HG03460 (cell line): ENCODE measurements around the gene COG7.
"Not testable (repeated sequence)": the region's sequence is repeated elsewhere in the genome, so short reads cannot be mapped to it uniquely, and the experiment has no call there.

Experiments
- ATAC-seq: cut with Tn5 transposase; IDR thresholded peaks from one replicate; pipeline ENCODE4 v1.9.1; 2021; ENCODE audit not compliant: unreplicated experiment

COG7 gene

GRCh38 chr16:23416816-23417215, 36.2 kb downstream of the COG7 start:
- no peak for ATAC-seq

- no peak for ATAC-seq
Observed at GRCh38 chr16:23414731-23415130, 38.3 kb downstream of the COG7 start.

GRCh38 chr16:23410176-23410575, 42.8 kb downstream of the COG7 start:
- ATAC-seq = no peak

GRCh38 chr16:23409522-23409921, 43.5 kb downstream of the COG7 start:
- ATAC-seq = no peak

- no peak for ATAC-seq
Observed at GRCh38 chr16:23408823-23409298, 44.1 kb downstream of the COG7 start.

- ATAC-seq = no peak
Observed at GRCh38 chr16:23408242-23408822, 44.7 kb downstream of the COG7 start.

GRCh38 chr16:23407436-23408127, 45.4 kb downstream of the COG7 start:
- ATAC-seq = no peak

GRCh38 chr16:23406546-23407240, 46.3 kb downstream of the COG7 start:
- ATAC-seq = no peak

GRCh38 chr16:23406024-23406423, 47.0 kb downstream of the COG7 start:
- no peak for ATAC-seq

- ATAC-seq = no peak
Observed at GRCh38 chr16:23403547-23403946, 49.4 kb downstream of the COG7 start.

GRCh38 chr16:23402100-23402499, 50.9 kb downstream of the COG7 start:
- ATAC-seq = no peak

- no peak for ATAC-seq
Observed at GRCh38 chr16:23401139-23401538, 51.9 kb downstream of the COG7 start.

GRCh38 chr16:23400447-23400846, 52.5 kb downstream of the COG7 start:
- not testable (repeated sequence) for ATAC-seq

GRCh38 chr16:23398987-23399805, 53.8 kb downstream of the COG7 start:
- ATAC-seq = no peak

GRCh38 chr16:23397464-23397863, 55.5 kb downstream of the COG7 start:
- ATAC-seq = no peak

GRCh38 chr16:23395732-23396131, 57.3 kb downstream of the COG7 start:
- no peak for ATAC-seq

GRCh38 chr16:23394141-23394831, 58.7 kb downstream of the COG7 start:
- no peak for ATAC-seq

- no peak for ATAC-seq
Observed at GRCh38 chr16:23392223-23392600, 60.8 kb downstream of the COG7 start.

GRCh38 chr16:23391381-23392222, 61.4 kb downstream of the COG7 start:
- ATAC-seq = no peak

GRCh38 chr16:23389936-23390335, 63.1 kb downstream of the COG7 start:
- ATAC-seq = not testable (repeated sequence)
